HUDEP-2 (cell line): ENCODE measurements around the gene WHRN.

Source experiments
- DNase-seq, 76 experiments: peaks; one replicate each; lab custom pipeline; 2025; ENCODE audit not compliant: unreplicated experiment in 76 of 76; lab: John Stamatoyannopoulos, UW

Gene WHRN

DNA sequence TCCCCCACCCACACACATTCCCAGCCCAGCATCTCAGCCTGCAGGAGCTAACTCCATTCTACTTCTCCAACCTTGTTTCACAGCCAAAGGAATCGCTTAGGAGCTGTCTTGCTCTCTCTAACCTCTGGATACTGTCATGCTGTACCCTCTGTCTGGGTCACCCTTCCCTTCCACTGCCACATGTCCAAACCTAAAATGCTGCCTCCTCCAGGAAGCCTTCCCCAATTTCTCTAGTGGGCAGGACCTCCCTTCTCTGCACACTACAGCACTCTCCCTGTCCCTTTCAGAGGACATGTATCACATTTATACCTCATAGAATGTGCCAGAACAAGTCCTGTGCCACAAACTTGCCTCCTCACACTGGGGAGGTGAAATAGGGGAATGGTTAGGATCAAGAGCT lies 30.8 kb downstream of the WHRN start:
- DNase-seq, result no peak

DNA sequence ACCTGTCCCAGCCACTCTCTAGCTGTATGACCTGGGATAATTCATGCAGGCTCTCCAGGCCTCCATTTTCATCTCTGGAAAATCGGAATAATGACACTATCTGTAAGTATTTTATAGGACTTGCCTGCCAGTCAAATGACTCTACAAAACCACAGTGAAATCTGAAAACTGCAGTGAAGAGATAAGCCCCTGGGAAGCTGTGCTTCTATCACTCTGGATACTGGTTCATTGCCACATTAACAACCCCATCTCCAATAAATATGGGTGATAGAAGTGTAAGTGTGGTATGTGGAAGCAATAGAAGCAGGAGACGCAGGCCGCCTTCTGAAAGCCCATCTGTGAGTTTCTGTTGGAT lies 31.8 kb downstream of the WHRN start:
- no peak for DNase-seq

DNA sequence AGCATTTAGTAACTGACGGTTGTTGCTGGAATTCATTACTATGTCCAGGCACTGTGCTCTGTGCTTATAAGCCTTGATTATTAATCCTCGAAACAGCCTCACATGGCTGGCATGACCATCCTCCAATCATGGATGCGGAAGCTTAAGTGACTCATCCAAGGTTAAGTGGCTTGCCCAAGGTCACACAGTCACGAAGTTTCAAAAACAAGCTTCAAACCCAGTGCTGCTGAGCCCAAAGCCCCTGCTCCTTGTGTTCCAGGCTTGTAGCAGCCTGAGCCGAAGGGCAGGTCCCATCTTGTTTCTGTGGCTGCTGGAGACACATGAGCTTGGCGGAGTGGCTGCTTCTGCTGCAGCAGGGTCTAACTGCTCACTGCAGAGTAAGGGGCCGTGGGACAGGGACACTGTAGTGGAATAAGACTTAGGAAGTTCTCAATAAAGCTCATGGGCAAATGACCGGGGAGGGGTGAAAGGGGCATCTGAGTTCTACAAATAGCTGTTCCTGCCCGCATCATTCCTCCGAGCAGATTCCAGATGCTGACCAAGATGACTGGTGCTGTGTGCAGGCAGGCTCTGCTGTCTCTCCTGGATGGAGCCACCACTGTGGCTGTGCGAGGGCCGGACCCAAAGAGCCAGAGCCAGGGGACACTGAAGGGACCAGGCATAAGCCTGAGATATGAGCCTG lies 32.4 kb downstream of the WHRN start:
- DNase-seq, result no peak

DNA sequence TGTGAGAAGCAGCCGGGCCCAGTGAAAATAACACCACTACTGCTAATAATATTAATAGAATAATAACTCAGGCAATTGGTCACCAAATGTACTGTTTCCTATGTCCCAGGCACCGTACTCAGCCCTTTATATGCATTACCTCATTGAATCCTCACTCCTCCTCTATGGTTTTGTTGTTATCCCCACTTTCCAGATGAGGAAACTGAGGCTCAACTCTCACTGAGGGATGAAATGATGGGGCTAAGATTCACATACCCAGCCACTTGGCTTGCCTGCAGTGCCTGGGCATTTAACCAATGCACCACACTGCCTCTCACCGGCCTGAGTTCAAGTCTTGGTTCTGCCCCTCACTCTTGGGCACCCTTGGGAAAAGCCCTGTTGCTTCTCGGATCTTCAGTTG lies 34.1 kb downstream of the WHRN start:
- no peak for DNase-seq

DNA sequence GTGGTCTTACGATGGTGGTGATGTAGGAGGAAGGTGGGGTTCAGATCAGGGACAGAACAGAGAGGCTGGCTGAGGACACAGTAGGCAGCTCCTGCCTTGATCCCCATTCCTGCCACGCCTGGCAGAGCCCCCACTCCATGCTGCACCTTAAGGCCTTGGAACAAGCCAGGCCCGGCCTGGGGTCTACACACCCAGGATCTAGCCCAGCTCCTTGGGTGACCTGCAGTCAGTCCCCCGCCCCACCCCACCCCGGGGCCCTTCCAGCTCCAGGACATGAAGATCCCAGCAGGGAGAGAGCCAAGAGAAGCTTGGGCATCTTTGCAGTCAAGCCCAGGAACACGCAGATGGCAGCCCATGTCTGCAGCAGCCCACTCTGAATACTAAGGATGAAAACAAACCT lies 34.7 kb downstream of the WHRN start:
- no peak for DNase-seq

DNA sequence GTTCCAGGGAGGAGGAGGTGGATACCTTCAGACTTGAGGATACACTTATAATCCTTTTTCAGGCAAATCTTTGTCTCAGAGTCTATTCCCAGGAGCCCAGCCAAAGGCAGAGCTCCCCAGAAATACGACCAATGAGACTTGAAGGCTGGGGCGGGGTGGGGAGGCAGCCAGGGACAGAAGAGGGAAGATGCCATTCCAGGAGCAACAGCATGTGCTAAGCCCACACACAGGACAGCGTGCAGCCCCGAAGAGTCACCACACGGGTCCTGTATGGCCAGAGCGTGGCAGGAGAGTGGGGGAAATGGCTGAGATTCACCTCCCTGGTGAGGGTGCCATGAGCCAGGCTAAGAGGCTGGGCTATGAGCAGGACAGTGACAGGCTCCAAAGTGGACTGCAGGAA lies 35.2 kb downstream of the WHRN start:
- DNase-seq, result no peak

DNA sequence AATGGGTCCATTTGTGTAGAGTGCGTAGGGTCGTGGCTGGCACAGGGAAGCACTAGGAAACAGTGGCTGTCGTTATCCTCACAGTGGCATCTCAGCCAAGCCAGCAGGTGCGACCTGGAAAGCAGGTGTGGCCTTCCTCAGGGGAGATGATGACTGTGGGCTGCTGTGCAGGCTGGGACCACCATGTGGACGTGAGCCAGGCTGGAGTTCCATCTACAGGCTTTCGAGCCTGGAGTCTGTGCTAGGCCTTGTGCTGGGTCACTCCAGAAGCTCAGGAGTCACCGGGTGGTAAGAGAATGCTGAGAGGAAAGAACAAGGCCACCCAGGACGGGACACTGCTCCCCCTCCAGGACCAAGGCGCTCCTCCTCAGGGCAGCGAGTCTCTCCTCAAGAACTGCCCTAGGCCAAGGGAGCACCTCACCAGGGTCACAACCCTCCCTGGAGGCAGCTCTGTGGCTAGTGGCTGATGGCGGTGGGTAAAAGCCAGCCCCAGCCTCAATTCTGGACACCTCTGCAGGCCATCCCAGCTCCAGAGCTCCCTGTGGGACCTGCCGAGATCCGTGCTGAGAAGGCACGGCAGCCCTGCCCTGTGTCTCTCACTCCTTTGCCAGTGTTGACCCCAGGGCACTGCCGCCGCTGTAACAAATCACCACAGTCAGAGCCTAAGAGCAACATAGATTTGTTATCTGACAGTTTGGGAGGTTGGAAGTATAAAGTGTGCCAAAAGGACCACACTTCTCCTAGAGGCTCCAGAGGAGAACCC lies 36.0 kb downstream of the WHRN start:
- DNase-seq, result no peak

DNA sequence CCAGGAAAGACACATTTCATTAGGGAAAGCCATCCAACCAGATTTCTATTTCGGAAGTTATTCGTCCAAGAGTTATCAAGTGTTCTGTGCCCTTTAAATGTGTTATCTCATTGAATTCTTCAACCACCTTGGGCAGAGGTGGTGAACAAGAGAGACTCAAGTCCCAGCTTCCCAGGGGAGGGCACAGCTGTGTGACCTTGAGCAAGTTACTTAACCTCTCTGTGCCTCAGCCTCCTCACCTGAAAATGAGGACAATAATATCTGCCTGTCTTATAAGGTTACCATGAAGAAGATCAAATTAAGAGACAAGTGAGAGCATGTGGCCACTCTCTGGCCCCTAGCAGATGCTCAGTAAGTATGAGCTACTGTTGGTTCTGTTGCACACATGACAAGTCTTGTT lies 37.4 kb downstream of the WHRN start:
- DNase-seq, result no peak

DNA sequence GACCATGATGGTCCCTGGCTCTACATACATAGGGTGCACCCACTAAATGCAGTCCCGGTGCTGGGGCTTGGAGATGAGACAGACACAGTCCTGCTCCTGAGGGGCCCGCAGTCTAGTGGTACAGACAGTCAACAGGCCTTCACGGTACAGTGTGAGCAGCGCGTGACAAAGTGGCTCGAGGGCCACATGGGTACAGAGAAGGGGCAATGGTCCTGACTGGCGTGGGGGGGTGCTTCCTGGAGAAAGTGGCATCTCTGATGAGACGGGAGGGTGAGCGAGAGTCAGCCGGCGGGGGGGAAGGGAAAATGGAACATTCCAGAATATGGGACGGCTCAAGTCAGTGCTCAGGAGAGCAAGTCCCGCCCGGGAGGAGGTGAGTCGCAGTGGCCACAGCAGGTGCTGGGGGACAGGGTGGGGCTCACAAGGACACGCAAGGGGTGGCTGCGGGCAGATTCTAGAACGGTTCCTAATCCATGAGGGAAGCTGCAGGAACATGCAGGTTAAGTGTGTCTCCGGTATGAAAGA lies 38.0 kb downstream of the WHRN start:
- no peak for DNase-seq

DNA sequence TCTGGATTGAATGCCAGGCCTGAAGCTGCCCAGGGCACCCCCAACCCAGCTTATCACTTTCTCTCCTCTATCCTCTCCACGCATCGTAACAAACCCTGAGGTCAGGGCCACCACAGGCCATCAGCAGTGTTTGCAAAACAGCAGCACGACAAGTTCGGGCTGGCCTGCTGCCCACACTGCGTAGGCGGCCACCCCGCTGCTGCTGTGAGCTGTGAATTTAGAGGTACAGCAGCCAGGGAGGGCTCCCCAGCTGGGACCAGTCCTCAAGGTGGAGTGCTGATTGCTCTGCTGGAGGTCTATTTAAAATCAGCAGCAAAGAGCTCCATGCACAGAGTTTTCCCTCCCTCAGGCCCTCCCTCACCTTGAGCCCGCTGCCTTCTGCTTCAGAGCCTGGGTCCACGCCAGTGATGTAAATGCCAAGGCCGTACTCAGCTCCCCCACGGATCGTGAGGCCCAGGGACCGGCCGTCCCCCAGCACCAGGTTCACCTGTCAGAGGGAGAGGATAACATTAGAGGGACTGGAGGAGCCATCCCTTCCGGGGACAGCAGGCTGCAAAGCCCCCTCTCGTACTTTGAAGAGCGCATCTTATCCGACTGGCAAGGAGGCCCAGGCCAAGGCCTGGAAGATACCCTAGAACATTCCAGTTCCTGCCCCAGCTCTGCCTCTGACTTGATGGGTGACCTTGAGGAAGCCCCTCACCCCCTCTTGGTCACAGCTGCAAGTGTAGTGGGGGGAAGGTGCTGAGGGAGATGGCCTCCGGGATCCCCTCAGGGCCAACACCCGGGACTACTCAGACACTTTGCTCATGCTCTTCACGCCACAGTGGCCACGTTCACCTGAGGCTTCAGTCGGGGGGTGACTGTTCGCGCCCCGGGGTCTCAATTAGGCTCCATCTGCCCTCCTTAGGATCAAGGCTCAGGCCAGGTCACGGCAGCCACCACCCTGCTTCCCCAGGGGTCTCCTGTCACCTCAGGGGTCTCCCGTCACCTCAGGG lies 39.1 kb downstream of the WHRN start:
- no peak for DNase-seq

DNA sequence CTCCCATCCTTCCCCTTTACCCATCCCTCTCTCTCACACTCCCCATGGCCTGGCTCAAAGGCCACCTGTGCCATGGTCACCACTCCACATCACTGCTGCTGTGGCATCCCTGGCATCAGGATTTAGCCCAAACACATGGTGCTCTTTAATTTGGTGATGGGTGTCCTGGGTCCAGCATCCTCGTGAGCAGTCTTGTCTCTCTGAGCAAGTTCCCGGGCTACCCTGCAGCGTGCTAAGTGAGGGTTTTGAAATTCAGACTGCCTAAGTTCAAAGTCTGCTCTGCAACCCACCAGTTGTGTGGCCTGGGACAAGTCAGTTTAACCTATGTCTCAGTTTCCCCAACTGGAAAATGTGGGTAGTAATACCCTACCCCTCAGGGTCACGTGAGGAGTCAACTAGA lies 39.9 kb downstream of the WHRN start:
- no peak for DNase-seq

DNA sequence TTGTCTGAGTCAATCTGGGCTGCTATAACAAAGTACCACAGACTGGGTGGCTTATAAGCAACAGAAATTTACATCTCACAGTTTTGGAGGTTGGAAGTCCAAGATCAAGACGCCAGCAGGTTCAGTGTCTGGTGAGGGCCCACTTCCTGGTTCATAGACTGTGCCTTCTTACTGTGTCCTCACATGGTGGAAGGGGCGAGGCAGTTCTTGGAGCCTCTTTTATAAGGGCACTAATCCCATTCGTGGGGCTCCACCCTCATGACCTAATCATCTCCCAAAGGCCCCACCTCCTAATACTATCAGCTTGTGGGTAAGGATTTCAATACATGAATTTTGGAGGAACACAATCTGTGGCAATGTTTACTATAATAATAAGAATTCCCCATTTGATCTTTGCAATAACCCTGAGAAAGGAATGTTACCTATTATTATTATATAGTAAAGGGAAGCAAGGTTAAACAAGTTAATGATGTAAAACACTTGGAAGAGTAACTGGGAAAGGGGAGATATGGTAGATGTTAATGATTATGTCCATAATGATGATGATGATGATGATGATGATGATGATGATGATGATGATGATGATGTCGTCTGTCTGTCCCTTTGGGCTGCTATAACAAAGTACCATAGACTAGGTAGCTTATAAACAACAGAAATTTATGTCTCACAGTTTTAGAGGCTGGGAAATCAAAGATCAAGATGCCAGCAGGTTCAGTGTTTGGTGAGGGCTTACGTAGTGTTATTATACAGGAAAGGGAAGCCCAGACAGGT lies 40.8 kb downstream of the WHRN start:
- DNase-seq, result no peak

DNA sequence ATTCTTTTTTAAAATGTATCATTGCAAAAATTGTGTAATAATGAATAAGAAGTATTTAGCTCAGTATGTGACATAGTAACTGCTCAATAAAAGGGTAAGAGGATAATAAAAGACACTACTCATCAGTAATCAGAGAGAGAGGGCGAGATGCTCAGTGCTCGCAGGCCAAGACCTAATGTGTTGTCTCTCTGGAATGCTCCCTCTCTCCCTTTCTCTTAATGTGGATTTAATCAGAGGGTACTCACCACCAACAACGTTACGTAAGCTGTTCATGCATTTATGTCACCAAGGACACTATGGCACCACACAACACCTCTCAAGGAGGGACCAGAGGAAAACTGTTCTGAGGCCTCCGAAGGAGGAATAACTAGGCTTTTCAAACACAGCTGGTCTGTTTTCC lies 42.5 kb downstream of the WHRN start:
- no peak for DNase-seq

DNA sequence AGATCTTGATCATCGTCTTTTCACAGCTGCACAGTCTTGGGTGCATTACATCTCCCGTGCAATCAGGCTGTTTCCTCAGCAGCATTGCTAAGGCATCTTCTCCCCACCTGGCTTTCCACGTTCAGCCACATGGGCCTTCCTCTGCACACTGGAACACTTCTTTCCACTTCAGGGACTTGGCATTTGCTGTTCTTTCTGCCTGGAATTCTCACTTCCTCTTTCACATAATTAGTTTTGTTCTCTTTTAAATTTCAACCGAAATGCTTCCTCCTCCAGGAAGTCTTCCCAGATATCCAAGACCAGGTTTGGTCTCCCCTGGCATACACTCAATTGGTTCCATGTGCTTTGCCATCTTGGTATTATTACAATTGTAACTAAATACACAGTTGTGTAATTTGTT lies 43.8 kb downstream of the WHRN start:
- no peak for DNase-seq

DNA sequence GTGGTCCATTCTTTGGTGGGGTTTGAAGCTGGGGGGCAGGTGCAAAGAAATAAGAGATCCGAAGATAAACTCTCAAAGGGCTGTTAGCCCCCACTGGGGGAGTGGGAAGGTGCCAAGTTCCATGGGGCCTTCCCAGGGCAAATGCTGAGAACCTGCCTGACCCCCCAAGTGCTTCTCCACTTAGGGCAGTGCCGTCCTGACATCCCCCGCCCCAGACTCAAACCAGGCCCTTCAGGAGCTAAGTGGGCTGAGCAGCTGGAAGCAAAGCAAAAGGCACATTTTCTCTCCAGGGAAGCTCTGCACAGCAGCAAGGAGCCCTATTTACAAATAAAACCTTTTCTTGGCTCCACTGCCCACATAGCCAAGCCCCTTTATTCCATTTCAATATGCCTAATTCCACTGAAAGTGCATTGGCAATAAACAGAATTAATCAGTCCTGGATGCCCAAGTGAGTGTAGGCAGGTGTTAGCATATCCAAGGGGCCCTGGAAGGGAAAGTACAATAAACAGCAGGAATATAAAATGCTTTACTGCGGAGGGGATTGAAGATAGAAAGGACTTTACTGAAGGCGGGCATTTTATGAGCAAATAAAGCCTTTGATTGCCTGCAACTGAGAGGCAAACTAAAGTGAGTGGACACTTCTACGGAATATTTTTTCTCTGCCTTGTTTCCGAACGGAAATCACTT lies 44.6 kb downstream of the WHRN start:
- DNase-seq, result no peak

DNA sequence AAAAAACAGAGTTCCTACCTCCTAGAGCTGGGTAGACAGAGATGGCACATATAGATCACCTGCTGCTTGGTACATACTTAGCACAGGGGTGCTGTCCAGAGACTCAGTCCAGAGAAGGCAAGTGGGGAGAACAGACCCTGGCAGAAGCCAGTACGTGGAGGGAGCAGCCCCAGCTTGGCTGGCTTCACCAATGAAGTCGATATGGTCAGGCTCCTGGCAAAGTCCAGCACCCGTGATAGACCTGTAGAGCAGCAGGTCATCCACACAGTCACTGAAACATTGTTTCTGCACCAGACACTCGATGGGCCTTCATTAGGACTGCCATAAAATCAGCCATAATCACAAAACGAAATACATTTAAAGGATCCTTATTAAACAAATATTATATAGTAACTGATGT lies 45.8 kb downstream of the WHRN start:
- no peak for DNase-seq

DNA sequence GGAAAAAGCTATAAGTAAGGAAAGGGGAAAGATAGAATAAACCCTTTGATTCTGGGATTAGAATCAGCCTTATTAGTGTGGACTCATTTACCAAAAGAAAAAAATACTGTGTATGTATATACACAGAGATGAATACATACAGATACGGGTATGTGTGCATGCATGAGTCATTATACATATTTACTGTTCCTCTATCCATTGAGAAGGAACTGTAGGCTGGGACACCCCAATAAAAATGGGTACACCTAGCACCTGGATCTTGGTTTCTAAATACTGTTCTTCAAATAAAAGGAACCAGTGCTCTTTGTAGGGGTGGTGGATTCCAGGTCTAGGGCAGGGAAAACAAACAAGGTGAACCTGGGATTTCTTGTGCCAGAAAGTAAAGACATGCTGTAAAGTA lies 48.3 kb downstream of the WHRN start:
- no peak for DNase-seq

DNA sequence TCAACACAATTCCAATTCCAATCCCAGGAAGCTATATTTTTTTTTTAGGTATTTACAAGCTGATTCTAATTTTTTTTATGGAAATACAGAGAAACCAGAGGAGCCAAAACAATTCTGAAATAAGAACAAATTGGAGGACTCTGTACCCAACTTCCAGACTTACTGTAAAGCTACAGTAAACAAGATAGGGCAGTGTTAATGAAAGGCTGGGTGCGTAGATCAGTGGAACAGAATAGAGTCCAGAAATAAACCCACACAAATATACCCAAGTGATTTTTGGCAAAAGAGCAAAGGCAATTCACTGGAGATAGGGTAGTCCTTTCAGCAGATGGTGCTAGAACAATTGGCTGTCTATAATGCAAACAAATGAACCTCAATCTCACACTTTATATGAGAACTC lies 50.6 kb downstream of the WHRN start:
- DNase-seq, result no peak

DNA sequence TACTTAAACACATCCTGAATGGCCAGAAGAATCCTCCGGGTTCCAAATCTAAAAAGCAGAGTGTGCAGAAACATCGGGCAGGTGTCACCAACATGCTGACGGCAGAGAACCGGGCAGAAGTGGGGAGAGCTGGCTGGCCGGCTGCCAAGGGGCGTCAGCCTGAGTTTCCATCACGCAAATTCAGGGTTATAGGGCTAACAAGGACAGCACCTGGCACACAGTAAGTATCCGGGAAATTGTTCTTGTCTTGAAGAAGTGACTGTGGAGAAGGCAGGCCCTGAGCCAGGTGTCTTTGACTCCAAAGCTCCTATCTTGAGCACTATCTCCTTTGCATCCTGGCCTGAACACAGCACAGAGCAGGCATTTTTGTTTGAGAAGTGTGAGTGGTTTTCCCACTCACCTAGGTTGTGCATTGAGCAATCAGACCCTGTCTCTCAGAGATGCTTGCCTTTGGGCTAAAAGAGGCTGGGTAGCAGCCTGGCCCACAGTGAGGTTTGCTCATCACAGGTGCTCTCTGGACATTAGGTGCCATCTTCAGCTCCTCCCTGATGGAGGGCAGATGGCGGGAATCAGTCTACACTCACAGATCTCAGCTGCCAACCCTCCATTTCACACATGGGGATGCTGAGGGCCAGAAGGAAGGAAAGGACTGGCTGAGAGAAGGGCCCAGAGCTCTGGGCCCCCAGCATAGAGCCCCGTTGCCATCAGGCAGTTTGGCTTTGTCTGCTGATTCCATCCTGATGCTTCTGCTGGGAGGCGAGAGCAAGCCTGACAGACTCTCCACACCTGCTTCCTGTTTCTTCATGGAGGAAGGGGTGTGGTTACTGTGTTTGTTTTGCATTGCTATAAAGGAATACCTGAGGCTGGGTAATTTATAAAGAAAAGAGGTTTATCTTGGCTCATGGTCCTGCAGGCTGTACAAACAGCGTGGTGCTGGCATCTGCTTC lies 52.8 kb downstream of the WHRN start:
- peak in 1 of 76 experiments; percentile 13 for DNase-seq
